Heart left ventricle (tissue), 13 donors: ENCODE data around the gene DPEP1.

ENCODE experiments used
- CTCF ChIP-seq, 12 donors: fragments of 200-600 bp; sonication (generic) in 4 of 12; IDR thresholded peaks; one replicate each; pipeline versions ENCODE4 v1.5.0 to v1.8.0; 2018 to 2022; ENCODE audit warnings: antibody characterized with exemption in 12 of 12, mild to moderate bottlenecking in 5 of 12
- POLR2A ChIP-seq, 2 donors: fragments of 450-650 bp; IDR thresholded peaks; one replicate each; pipeline ENCODE4 v1.6.1; 2017; ENCODE audit warnings: antibody characterized with exemption in 2 of 2, mild to moderate bottlenecking in 2 of 2, moderate library complexity in 2 of 2
- donor health status: ischemic (EF 13 %, LVEDD 7.1; RV severe dilation, severe dysfunction).
- donor health status: DM: no; HTN: yes; CAD: no.
- donor health status: DM: no; HTN: no; CAD: no.
- donor health status: ischemic (EF 25% LVEDD 6.9; RV normal size, moderate dysfunction).
- donor health status: ischemic (EF 25% LVEDD 5.7; RV mildly dilated, moderate dysfunction).
- donor health status: ischemic (EF 35%, LVEDD 5.7; RV mildly dilated, moderate dysfunction).
- donor health status: nonischemic (EF 11% LVEDD 7.7; RV severe dilation, severe dysfunction).
- donor health status: DM: yes; HTN: yes; CAD: no.
- donor health status: PGD.
- donor health status: ischemic (EF 29% LVEDD 5.4; RV normal size, mild dysfunction).
- donor health status: nonischemic (EF 23%, LVEDD 6.1; RV moderate dilation, normal function).

GRCh38 chr16:89598199-89598598 is 15.2 kb upstream of the DPEP1 start:
- TF ChIP-seq POLR2A (IDR thresholded peaks at IDR 0.05) (no peak), CTCF (IDR thresholded peaks at IDR 0.05) (no peak)
